ENCODE data around the gene NCKAP5L. TPM values are rescaled to one million over a fixed set of nuclear protein-coding genes. Genes with fewer than 3 reads are reported as not detected.

The NCKAP5L gene
- total RNA-seq, 1 experiment from 2014 or later: 19.5 TPM

- no TSS peak for BruUV-seq (replicated peaks)
These were observed 43.0 kb upstream of the NCKAP5L start for GRCh38 chr12:49871263-49871561.

GRCh38 chr12:49870501-49871262 is 42.5 kb upstream of the NCKAP5L start:
- POLR2A ChIA-PET: no interaction called here
- Histone ChIP-seq H3K9me3 (no peaks in the 10 kb centered on the region), H3K4me3 (ENCODE audit: low read depth, low read length) (no peak overlapping the region), H3K27me3 (replicated peaks; ENCODE audit: control insufficient read depth, insufficient read depth, low read length) (no peaks in the 10 kb centered on the region), H3K36me3 (ENCODE audit: control insufficient read depth, insufficient read depth, low read length) (no peaks in the 10 kb centered on the region), H3K4me1 (peaks cover 44% of the 10 kb centered on the region)
- Mint-ChIP-seq H3K4me3 (ENCODE audit: unreplicated experiment) (no peak overlapping the region), H3K36me3 (ENCODE audit: insufficient read depth, unreplicated experiment) (peaks cover 6% of the 10 kb centered on the region), H3K27ac (ENCODE audit: unreplicated experiment) (peak overlapping the region; percentile 90), H3K9me3 (ENCODE audit: unreplicated experiment) (no peaks in the 10 kb centered on the region), H3K27me3 (ENCODE audit: insufficient read depth, unreplicated experiment) (no peaks in the 10 kb centered on the region), H3K4me1 (ENCODE audit: low read depth, unreplicated experiment) (peaks cover 37% of the 10 kb centered on the region)
- no peak for TF ChIP-seq CTCF (IDR thresholded peaks at IDR 0.05; ENCODE audit: insufficient read depth in 1 of 2, low read depth in 1 of 2, low read length in 1 of 2, severe bottlenecking in 1 of 2, unreplicated experiment in 1 of 2)
- DNase-seq: no peak
- CTCF ChIA-PET: interaction anchor here (0.7 kb wide), 1 partner anchor 188 kb away, joined by 4 read pairs; no protein-coding TSS in a partner anchor
- intact Hi-C loops (cut with micrococcal nuclease; ENCODE audit: unreplicated experiment): no loop called here
- BruUV-seq (replicated peaks): no TSS peak

More at GRCh38 chr12:49871263-49871561, 43.0 kb upstream of the NCKAP5L start:
- Histone ChIP-seq H3K4me3 (ENCODE audit: low read depth, low read length) (no peak overlapping the region), H3K36me3 (ENCODE audit: control insufficient read depth, insufficient read depth, low read length) (no peaks in the 10 kb centered on the region), H3K27me3 (replicated peaks; ENCODE audit: control insufficient read depth, insufficient read depth, low read length) (no peaks in the 10 kb centered on the region), H3K9me3 (no peaks in the 10 kb centered on the region), H3K4me1 (peaks cover 44% of the 10 kb centered on the region)
- intact Hi-C loops (cut with micrococcal nuclease; ENCODE audit: unreplicated experiment): no loop called here
- Mint-ChIP-seq H3K27me3 (ENCODE audit: insufficient read depth, unreplicated experiment) (no peaks in the 10 kb centered on the region), H3K36me3 (ENCODE audit: insufficient read depth, unreplicated experiment) (peaks cover 6% of the 10 kb centered on the region), H3K4me1 (ENCODE audit: low read depth, unreplicated experiment) (peaks cover 32% of the 10 kb centered on the region), H3K9me3 (ENCODE audit: unreplicated experiment) (no peaks in the 10 kb centered on the region), H3K4me3 (ENCODE audit: unreplicated experiment) (no peak overlapping the region), H3K27ac (ENCODE audit: unreplicated experiment) (peak overlapping the region; percentile 26)
- POLR2A ChIA-PET: no interaction called here
- no peak for DNase-seq
- CTCF ChIA-PET: interaction anchor here (0.7 kb wide), 1 partner anchor 188 kb away, joined by 4 read pairs; no protein-coding TSS in a partner anchor
- TF ChIP-seq CTCF (IDR thresholded peaks at IDR 0.05; ENCODE audit: insufficient read depth in 1 of 2, low read depth in 1 of 2, low read length in 1 of 2, severe bottlenecking in 1 of 2, unreplicated experiment in 1 of 2): no peak

GRCh38 chr12:49869816-49870500 is 41.7 kb upstream of the NCKAP5L start:
- Histone ChIP-seq H3K4me1 (peaks cover 44% of the 10 kb centered on the region), H3K4me3 (ENCODE audit: low read depth, low read length) (no peak overlapping the region), H3K27me3 (replicated peaks; ENCODE audit: control insufficient read depth, insufficient read depth, low read length) (no peaks in the 10 kb centered on the region), H3K9me3 (no peaks in the 10 kb centered on the region), H3K36me3 (ENCODE audit: control insufficient read depth, insufficient read depth, low read length) (no peaks in the 10 kb centered on the region)
- DNase-seq: no peak
- no peak for TF ChIP-seq CTCF (IDR thresholded peaks at IDR 0.05; ENCODE audit: insufficient read depth in 1 of 2, low read depth in 1 of 2, low read length in 1 of 2, severe bottlenecking in 1 of 2, unreplicated experiment in 1 of 2)
- Mint-ChIP-seq H3K27ac (ENCODE audit: unreplicated experiment) (peak overlapping the region; percentile 90), H3K9me3 (ENCODE audit: unreplicated experiment) (no peaks in the 10 kb centered on the region), H3K36me3 (ENCODE audit: insufficient read depth, unreplicated experiment) (peaks cover 6% of the 10 kb centered on the region), H3K4me3 (ENCODE audit: unreplicated experiment) (no peak overlapping the region), H3K27me3 (ENCODE audit: insufficient read depth, unreplicated experiment) (no peaks in the 10 kb centered on the region), H3K4me1 (ENCODE audit: low read depth, unreplicated experiment) (peaks cover 39% of the 10 kb centered on the region)
- ChIA-PET CTCF (interaction anchor here (0.5 to 3.5 kb wide), 4 partner anchors 97 to 913 kb away, joined by 3 to 46 read pairs (median 3); partner anchors contain the start of genes ARF3 and TMBIM6), POLR2A (no interaction called here)
- intact Hi-C loops (cut with micrococcal nuclease; ENCODE audit: unreplicated experiment): loop anchor here (5.0 kb wide), 2 partner anchors 32 to 82 kb away; partner anchors contain the start of genes AQP2 and FAIM2
- BruUV-seq (replicated peaks): no TSS peak

All from Caco-2 (cell line).